K562 (cell line): Measurements from ENCODE around the gene GSK3B. TPM values are rescaled to one million over a fixed set of nuclear protein-coding genes. Genes with fewer than 3 reads are reported as not detected.

Source experiments
- CC2D1A ChIP-seq: fragments of 450-650 bp; IDR thresholded peaks from 2 replicates; pipeline ENCODE4 v1.6.1; 2017; ENCODE audit warnings: mild to moderate bottlenecking
- REST ChIP-seq, 2 experiments: fragments of 450-650 bp; formaldehyde crosslinking in 1 of 2; IDR thresholded peaks; 2 replicates each; pipeline versions ENCODE4 v1.4.0 to v1.6.1; 2014 to 2020; ENCODE audit warnings: mild to moderate bottlenecking in 2 of 2, borderline replicate concordance in 1 of 2, low read depth in 1 of 2
- ZFP1 ChIP-seq: fragments of 450-650 bp; formaldehyde crosslinking; IDR thresholded peaks from 2 replicates; pipeline ENCODE4 v1.4.0; 2020; ENCODE audit warnings: mild to moderate bottlenecking, mixed read lengths
- polyA plus RNA-seq, 8 experiments: library from polyadenylated mRNA; depleted of rRNA in 4 of 8; stranded (reverse) in 5 of 8; unstranded in 3 of 8; fragments of >200 nt; fragmentation: Nextera tagmentation in 2 of 8; fragmentation: Illumina TruSeq in 1 of 8; extraction: Ambion mirVana in 2 of 8; extraction: Trizol in 1 of 8; gene quantifications; 2 replicates each; pipeline versions ENCODE4 v1.2.1 to v1.2.3, GENCODE V29; 2011 to 2014; ENCODE audit warnings: inconsistent platforms in 1 of 8, missing spikeins in 1 of 8
- total RNA-seq, 7 experiments: library from RNA; depleted of rRNA in 6 of 7; stranded (reverse); fragments of >200 nt in 6 of 7; fragmentation: Illumina TruSeq in 2 of 7; extraction: Trizol in 2 of 7; gene quantifications; 2 replicates each; pipeline versions ENCODE4 v1.2.1 to v1.2.3, GENCODE V29; 2011 to 2021; ENCODE audit warnings: low replicate concordance in 1 of 7
- TF ChIP-seq, protein P1 (sequence below), 3 experiments: IDR thresholded peaks in 2 of 3; conservative IDR thresholded peaks in 1 of 3; 2 replicates each; pipeline ENCODE4 v1.5.1; 2011 to 2012; ENCODE audit warnings: low read length in 3 of 3, mild to moderate bottlenecking in 3 of 3, control low read depth in 2 of 3, improper control_type of control experiment in 1 of 3, inconsistent platforms in 1 of 3, low read depth in 1 of 3, mixed read lengths in 1 of 3, moderate library complexity in 1 of 3; ENCODE audit not compliant: insufficient read depth in 2 of 3

Gene GSK3B
- total and polyA plus RNA-seq, 9 of the 15 experiments (the other 6 are each of a cell fraction or from before 2014, with no cell fraction given), result 4.7 to 25.0 (median 18.7) TPM

GRCh38 chr3:119891944-119892721 lies 202.1 kb downstream of the GSK3B start (continued):
- no peak for TF ChIP-seq ZFP1
- peak; percentile 51; the same call in 1 of the 2 replicates for TF ChIP-seq CC2D1A
- TF ChIP-seq, protein P1, sequence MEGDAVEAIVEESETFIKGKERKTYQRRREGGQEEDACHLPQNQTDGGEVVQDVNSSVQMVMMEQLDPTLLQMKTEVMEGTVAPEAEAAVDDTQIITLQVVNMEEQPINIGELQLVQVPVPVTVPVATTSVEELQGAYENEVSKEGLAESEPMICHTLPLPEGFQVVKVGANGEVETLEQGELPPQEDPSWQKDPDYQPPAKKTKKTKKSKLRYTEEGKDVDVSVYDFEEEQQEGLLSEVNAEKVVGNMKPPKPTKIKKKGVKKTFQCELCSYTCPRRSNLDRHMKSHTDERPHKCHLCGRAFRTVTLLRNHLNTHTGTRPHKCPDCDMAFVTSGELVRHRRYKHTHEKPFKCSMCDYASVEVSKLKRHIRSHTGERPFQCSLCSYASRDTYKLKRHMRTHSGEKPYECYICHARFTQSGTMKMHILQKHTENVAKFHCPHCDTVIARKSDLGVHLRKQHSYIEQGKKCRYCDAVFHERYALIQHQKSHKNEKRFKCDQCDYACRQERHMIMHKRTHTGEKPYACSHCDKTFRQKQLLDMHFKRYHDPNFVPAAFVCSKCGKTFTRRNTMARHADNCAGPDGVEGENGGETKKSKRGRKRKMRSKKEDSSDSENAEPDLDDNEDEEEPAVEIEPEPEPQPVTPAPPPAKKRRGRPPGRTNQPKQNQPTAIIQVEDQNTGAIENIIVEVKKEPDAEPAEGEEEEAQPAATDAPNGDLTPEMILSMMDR (IDR thresholded peaks at IDR 0.05 in 2 of 3, conservative IDR thresholded peaks at IDR 0.05 in 1 of 3; ENCODE audit: insufficient read depth in 2 of 3, low read depth in 1 of 3, low read length in 3 of 3), result peak; percentile 38 to 66 (median 57); a peak in 5 of 6 replicates
- TF ChIP-seq REST (IDR thresholded peaks at IDR 0.05; ENCODE audit: borderline replicate concordance), result peak; percentile 68; the same call in 1 of the 2 replicates
- no peak for TF ChIP-seq REST (CRISPR knock-in tag; IDR thresholded peaks at IDR 0.05; ENCODE audit: low read depth)
